Gastroesophageal sphincter (tissue), 3 donors: ENCODE data around the gene KCNG1.

Source experiments
- EP300 ChIP-seq: sonication (generic); formaldehyde crosslinking; IDR thresholded peaks from one replicate; pipeline ENCODE4 v1.6.1; 2017; ENCODE audit warnings: antibody characterized with exemption, mild to moderate bottlenecking
- POLR2A ChIP-seq, 2 donors: fragments of 450-650 bp; IDR thresholded peaks; one replicate each; pipeline ENCODE4 v1.6.1; 2017; ENCODE audit warnings: antibody characterized with exemption in 2 of 2, mild to moderate bottlenecking in 2 of 2, moderate library complexity in 1 of 2
- TF ChIP-seq, protein P1 (sequence below), 4 experiments: fragments of 200-600 bp in 2 of 4; fragments of 450-650 bp in 2 of 4; sonication (generic) in 1 of 4; IDR thresholded peaks; one replicate each; pipeline ENCODE4 v1.5.1; 2017 to 2019; ENCODE audit warnings: antibody characterized with exemption in 4 of 4, mild to moderate bottlenecking in 2 of 4, moderate library complexity in 2 of 4

- TF ChIP-seq EP300 (no peak), POLR2A (IDR thresholded peaks at IDR 0.05) (no peak)
- TF ChIP-seq, protein P1, sequence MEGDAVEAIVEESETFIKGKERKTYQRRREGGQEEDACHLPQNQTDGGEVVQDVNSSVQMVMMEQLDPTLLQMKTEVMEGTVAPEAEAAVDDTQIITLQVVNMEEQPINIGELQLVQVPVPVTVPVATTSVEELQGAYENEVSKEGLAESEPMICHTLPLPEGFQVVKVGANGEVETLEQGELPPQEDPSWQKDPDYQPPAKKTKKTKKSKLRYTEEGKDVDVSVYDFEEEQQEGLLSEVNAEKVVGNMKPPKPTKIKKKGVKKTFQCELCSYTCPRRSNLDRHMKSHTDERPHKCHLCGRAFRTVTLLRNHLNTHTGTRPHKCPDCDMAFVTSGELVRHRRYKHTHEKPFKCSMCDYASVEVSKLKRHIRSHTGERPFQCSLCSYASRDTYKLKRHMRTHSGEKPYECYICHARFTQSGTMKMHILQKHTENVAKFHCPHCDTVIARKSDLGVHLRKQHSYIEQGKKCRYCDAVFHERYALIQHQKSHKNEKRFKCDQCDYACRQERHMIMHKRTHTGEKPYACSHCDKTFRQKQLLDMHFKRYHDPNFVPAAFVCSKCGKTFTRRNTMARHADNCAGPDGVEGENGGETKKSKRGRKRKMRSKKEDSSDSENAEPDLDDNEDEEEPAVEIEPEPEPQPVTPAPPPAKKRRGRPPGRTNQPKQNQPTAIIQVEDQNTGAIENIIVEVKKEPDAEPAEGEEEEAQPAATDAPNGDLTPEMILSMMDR (IDR thresholded peaks at IDR 0.05), result no peak
Observed at GRCh38 chr20:51008718-51009117, 14.2 kb downstream of the KCNG1 start.
